Mucosa of rectum (tissue), 2 donors: ENCODE results near the gene GJB5.

Experiments
- H3K27ac ChIP-seq, 2 donors: one replicate each; pipeline ENCODE4 v1.7.0; 2013; ENCODE audit warnings: inconsistent platforms in 2 of 2, low read depth in 2 of 2, low read length in 2 of 2
- H3K27me3 ChIP-seq, 2 donors: one replicate each; pipeline ENCODE4 v1.7.0; 2013; ENCODE audit warnings: low read length in 2 of 2; ENCODE audit not compliant: control insufficient read depth in 2 of 2, insufficient read depth in 2 of 2
- H3K36me3 ChIP-seq, 2 donors: one replicate each; pipeline ENCODE4 v1.7.0; 2013; ENCODE audit warnings: low read length in 2 of 2; ENCODE audit not compliant: control insufficient read depth in 2 of 2, insufficient read depth in 2 of 2
- H3K4me1 ChIP-seq, 2 donors: one replicate each; pipeline ENCODE4 v1.7.0; 2013; ENCODE audit warnings: low read length in 2 of 2, mild to moderate bottlenecking in 1 of 2; ENCODE audit not compliant: control insufficient read depth in 2 of 2, insufficient read depth in 2 of 2
- H3K4me3 ChIP-seq, 2 donors: one replicate each; pipeline ENCODE4 v1.7.0; 2013; ENCODE audit warnings: low read length in 2 of 2
- H3K9ac ChIP-seq, 2 donors: one replicate each; pipeline ENCODE4 v1.7.0; 2013; ENCODE audit warnings: low read length in 2 of 2, low read depth in 1 of 2, mild to moderate bottlenecking in 1 of 2
- H3K9me3 ChIP-seq, 2 donors: one replicate each; pipeline ENCODE4 v1.7.0; 2013; ENCODE audit warnings: low read length in 2 of 2; ENCODE audit not compliant: control insufficient read depth in 2 of 2
- donor health status: healthy.
- donor health status: Normal muscosa, but diverticular disease.

The GJB5 gene

DNA sequence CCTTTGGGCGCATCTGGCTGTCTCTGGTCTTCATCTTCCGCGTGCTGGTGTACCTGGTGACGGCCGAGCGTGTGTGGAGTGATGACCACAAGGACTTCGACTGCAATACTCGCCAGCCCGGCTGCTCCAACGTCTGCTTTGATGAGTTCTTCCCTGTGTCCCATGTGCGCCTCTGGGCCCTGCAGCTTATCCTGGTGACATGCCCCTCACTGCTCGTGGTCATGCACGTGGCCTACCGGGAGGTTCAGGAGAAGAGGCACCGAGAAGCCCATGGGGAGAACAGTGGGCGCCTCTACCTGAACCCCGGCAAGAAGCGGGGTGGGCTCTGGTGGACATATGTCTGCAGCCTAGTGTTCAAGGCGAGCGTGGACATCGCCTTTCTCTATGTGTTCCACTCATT lies 2.5 kb downstream of the GJB5 start:
- H3K4me1 ChIP-seq: peaks cover 0 to 10% of the 10 kb centered on the region in 2 donors

GRCh38 chr1:34758751-34759150 lies 3.9 kb downstream of the GJB5 start:
- Histone ChIP-seq H3K27me3 (no peaks in the 10 kb centered on the region), H3K9me3 (no peaks in the 10 kb centered on the region), H3K36me3 (no peaks in the 10 kb centered on the region), H3K9ac (no peak overlapping the region), H3K4me3 (no peak overlapping the region), H3K27ac (no peak overlapping the region), H3K4me1 (peaks cover 0 to 15% of the 10 kb centered on the region in 2 donors)

More for the DNA sequence above, 2.5 kb downstream of the GJB5 start:
- Histone ChIP-seq H3K36me3 (no peaks in the 10 kb centered on the region), H3K27me3 (no peaks in the 10 kb centered on the region), H3K4me3 (no peak overlapping the region), H3K9me3 (no peaks in the 10 kb centered on the region), H3K9ac (no peak overlapping the region), H3K27ac (no peak overlapping the region)

- H3K4me3 ChIP-seq: no peak within 1 kb of the TSS
- peaks cover 0 to 15% of the 10 kb centered on the region in 2 donors for H3K4me1 ChIP-seq
- H3K27ac ChIP-seq: no peak within 1 kb of the TSS
- H3K9me3 ChIP-seq: no peaks in the 10 kb centered on the region
- H3K27me3 ChIP-seq: no peaks in the 10 kb centered on the region
- no peaks in the 10 kb centered on the region for H3K36me3 ChIP-seq
- H3K9ac ChIP-seq: no peak within 1 kb of the TSS
These were observed 4.9 kb downstream of the GJB5 start, which contains the start of gene GJB4 for GRCh38 chr1:34759503-34760357. GJB4 (plus strand) TSS chr1:34759740; CDS start chr1:34761255, 1,515 bp downstream.

DNA sequence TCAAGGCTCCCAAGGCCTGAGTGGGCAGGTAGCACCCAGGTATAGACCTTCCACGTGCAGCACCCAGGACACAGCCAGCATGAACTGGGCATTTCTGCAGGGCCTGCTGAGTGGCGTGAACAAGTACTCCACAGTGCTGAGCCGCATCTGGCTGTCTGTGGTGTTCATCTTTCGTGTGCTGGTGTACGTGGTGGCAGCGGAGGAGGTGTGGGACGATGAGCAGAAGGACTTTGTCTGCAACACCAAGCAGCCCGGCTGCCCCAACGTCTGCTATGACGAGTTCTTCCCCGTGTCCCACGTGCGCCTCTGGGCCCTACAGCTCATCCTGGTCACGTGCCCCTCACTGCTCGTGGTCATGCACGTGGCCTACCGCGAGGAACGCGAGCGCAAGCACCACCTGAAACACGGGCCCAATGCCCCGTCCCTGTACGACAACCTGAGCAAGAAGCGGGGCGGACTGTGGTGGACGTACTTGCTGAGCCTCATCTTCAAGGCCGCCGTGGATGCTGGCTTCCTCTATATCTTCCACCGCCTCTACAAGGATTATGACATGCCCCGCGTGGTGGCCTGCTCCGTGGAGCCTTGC lies 6.4 kb downstream of the GJB5 start:
- H3K9me3 ChIP-seq: no peaks in the 10 kb centered on the region
- H3K27ac ChIP-seq: no peak overlapping the region
- no peak overlapping the region for H3K9ac ChIP-seq
- no peaks in the 10 kb centered on the region for H3K36me3 ChIP-seq
- no peak overlapping the region for H3K4me3 ChIP-seq
- H3K27me3 ChIP-seq: no peaks in the 10 kb centered on the region
- H3K4me1 ChIP-seq: peaks cover 0 to 15% of the 10 kb centered on the region in 2 donors

GRCh38 chr1:34761776-34762307 lies 7.0 kb downstream of the GJB5 start:
- no peaks in the 10 kb centered on the region for H3K9me3 ChIP-seq
- no peak overlapping the region for H3K4me3 ChIP-seq
- H3K36me3 ChIP-seq: no peaks in the 10 kb centered on the region
- H3K9ac ChIP-seq: no peak overlapping the region
- no peak overlapping the region for H3K27ac ChIP-seq
- no peaks in the 10 kb centered on the region for H3K27me3 ChIP-seq
- H3K4me1 ChIP-seq: peaks cover 0 to 15% of the 10 kb centered on the region in 2 donors

- H3K4me3 ChIP-seq: no peak overlapping the region
- no peaks in the 10 kb centered on the region for H3K27me3 ChIP-seq
- H3K9ac ChIP-seq: no peak overlapping the region
- H3K36me3 ChIP-seq: no peaks in the 10 kb centered on the region
- no peak overlapping the region for H3K27ac ChIP-seq
- no peaks in the 10 kb centered on the region for H3K9me3 ChIP-seq
- H3K4me1 ChIP-seq: peaks cover 0 to 15% of the 10 kb centered on the region in 2 donors
These were observed 7.8 kb downstream of the GJB5 start for GRCh38 chr1:34762474-34763141.

- H3K27me3 ChIP-seq: no peaks in the 10 kb centered on the region
- no peaks in the 10 kb centered on the region for H3K9me3 ChIP-seq
- H3K27ac ChIP-seq: no peak overlapping the region
These were observed 8.4 kb downstream of the GJB5 start for GRCh38 chr1:34763142-34763781.

GRCh38 chr1:34768856-34769255 lies 14.0 kb downstream of the GJB5 start:
- H3K9me3 ChIP-seq: no peaks in the 10 kb centered on the region
- H3K27ac ChIP-seq: no peak overlapping the region
- H3K36me3 ChIP-seq: no peaks in the 10 kb centered on the region
- H3K27me3 ChIP-seq: no peaks in the 10 kb centered on the region
- H3K4me3 ChIP-seq: no peak overlapping the region
- H3K9ac ChIP-seq: no peak overlapping the region
- H3K4me1 ChIP-seq: no peaks in the 10 kb centered on the region

More at GRCh38 chr1:34763142-34763781, 8.4 kb downstream of the GJB5 start:
- Histone ChIP-seq H3K4me3 (no peak overlapping the region), H3K36me3 (no peaks in the 10 kb centered on the region), H3K4me1 (peaks cover 0 to 15% of the 10 kb centered on the region in 2 donors), H3K9ac (no peak overlapping the region)

- Histone ChIP-seq H3K9me3 (no peaks in the 10 kb centered on the region), H3K36me3 (no peaks in the 10 kb centered on the region), H3K27me3 (no peaks in the 10 kb centered on the region), H3K4me1 (no peaks in the 10 kb centered on the region), H3K27ac (no peak overlapping the region), H3K4me3 (no peak overlapping the region), H3K9ac (no peak overlapping the region)
These were observed 16.2 kb downstream of the GJB5 start for GRCh38 chr1:34770891-34771504.
